HepG2 (cell line): ENCODE data around the gene MTHFD1. TPM values are rescaled to one million over a fixed set of nuclear protein-coding genes. Genes with fewer than 3 reads are reported as not detected.
A peak's percentile ranks its signal among the peaks of the same experiment; 100 is the strongest.

Experiments
- GFI1 ChIP-seq: sonication (generic); formaldehyde crosslinking; IDR thresholded peaks from 2 replicates; pipeline ENCODE4 v1.5.0; 2020; ENCODE audit warnings: missing genetic modification reagents, mild to moderate bottlenecking, borderline replicate concordance
- NR2F6 ChIP-seq, 2 experiments: IDR thresholded peaks; 2 replicates each; pipeline ENCODE4 v1.6.1; 2016; ENCODE audit warnings: antibody characterized with exemption in 1 of 2, mild to moderate bottlenecking in 1 of 2
- SRY ChIP-seq: sonication (generic); formaldehyde crosslinking; IDR thresholded peaks from 2 replicates; pipeline ENCODE4 v1.8.0; 2022; ENCODE audit warnings: mild to moderate bottlenecking, missing genetic modification reagents
- ZMYM4 ChIP-seq: sonication (generic); formaldehyde crosslinking; IDR thresholded peaks from 2 replicates; pipeline ENCODE4 v1.8.1; 2023; ENCODE audit warnings: mild to moderate bottlenecking, missing genetic modification reagents
- ZNF121 ChIP-seq: sonication (generic); formaldehyde crosslinking; IDR thresholded peaks from 2 replicates; pipeline ENCODE4 v1.5.0; 2020; ENCODE audit warnings: mild to moderate bottlenecking, missing genetic modification reagents
- ZNF263 ChIP-seq: sonication (generic); formaldehyde crosslinking; IDR thresholded peaks from 2 replicates; pipeline ENCODE4 v1.4.0; 2020; ENCODE audit warnings: missing genetic modification reagents
- polyA plus RNA-seq, 8 experiments: library from polyadenylated mRNA; depleted of rRNA in 3 of 8; stranded (reverse) in 7 of 8; unstranded in 1 of 8; fragments of >200 nt; fragmentation: Illumina TruSeq in 4 of 8; extraction: Trizol in 4 of 8; gene quantifications; 2 replicates each; pipeline versions ENCODE4 v1.2.1 to v1.2.3, GENCODE V29; 2011 to 2016; ENCODE audit warnings: low read depth in 4 of 8, missing spikeins in 1 of 8, mixed read lengths in 1 of 8; ENCODE audit not compliant: insufficient read depth in 1 of 8
- total RNA-seq, 5 experiments: library from RNA; depleted of rRNA; stranded (reverse); fragments of >200 nt; fragmentation: Illumina TruSeq; extraction: Trizol; gene quantifications; 2 replicates each; pipeline ENCODE4 v1.2.3, GENCODE V29; 2016; ENCODE audit warnings: low read depth in 1 of 5
- TF ChIP-seq, protein P1 (sequence below): sonication (generic); formaldehyde crosslinking; IDR thresholded peaks from 2 replicates; pipeline ENCODE4 v1.4.0; 2020; ENCODE audit warnings: mild to moderate bottlenecking, missing genetic modification reagents

The MTHFD1 gene
- total and polyA plus RNA-seq, 2 of the 13 experiments (the other 11 are each of a cell fraction or from before 2014, with no cell fraction given) = 31.0 to 106 TPM

DNA sequence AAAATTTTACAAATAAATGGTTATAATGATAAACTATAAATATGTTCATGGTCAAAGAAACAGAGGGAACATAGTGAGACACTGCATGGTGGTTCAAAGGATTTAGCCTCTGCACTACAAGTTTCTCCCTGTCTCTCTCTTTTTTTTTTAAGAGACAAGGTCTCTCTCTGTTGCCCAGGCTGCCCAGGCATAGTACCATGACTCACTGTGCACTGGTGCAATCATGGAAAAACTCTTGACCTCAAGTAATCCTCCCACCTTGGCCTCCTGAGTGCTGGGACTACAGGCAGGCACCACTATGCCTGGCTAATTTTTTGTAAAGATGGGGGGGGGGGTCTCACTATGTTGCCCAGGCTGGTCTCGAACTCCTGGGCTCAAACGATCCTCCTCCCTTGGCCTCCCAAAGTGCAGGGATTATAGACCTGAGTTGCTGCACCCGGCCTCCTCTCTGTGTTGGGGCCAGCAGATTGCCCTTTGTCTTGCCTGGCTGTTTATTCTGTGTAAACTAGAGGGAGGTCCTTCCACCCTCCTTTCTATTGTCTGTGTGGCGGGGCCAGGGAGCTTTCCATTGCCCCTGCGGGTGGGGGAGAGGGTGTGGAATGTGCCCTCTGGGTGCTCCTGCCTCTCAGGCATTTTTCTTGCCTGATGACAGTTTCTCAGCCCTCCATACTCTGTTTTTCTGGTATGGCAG is 22.1 kb downstream of the MTHFD1 start (continued):
- TF ChIP-seq, protein P1, sequence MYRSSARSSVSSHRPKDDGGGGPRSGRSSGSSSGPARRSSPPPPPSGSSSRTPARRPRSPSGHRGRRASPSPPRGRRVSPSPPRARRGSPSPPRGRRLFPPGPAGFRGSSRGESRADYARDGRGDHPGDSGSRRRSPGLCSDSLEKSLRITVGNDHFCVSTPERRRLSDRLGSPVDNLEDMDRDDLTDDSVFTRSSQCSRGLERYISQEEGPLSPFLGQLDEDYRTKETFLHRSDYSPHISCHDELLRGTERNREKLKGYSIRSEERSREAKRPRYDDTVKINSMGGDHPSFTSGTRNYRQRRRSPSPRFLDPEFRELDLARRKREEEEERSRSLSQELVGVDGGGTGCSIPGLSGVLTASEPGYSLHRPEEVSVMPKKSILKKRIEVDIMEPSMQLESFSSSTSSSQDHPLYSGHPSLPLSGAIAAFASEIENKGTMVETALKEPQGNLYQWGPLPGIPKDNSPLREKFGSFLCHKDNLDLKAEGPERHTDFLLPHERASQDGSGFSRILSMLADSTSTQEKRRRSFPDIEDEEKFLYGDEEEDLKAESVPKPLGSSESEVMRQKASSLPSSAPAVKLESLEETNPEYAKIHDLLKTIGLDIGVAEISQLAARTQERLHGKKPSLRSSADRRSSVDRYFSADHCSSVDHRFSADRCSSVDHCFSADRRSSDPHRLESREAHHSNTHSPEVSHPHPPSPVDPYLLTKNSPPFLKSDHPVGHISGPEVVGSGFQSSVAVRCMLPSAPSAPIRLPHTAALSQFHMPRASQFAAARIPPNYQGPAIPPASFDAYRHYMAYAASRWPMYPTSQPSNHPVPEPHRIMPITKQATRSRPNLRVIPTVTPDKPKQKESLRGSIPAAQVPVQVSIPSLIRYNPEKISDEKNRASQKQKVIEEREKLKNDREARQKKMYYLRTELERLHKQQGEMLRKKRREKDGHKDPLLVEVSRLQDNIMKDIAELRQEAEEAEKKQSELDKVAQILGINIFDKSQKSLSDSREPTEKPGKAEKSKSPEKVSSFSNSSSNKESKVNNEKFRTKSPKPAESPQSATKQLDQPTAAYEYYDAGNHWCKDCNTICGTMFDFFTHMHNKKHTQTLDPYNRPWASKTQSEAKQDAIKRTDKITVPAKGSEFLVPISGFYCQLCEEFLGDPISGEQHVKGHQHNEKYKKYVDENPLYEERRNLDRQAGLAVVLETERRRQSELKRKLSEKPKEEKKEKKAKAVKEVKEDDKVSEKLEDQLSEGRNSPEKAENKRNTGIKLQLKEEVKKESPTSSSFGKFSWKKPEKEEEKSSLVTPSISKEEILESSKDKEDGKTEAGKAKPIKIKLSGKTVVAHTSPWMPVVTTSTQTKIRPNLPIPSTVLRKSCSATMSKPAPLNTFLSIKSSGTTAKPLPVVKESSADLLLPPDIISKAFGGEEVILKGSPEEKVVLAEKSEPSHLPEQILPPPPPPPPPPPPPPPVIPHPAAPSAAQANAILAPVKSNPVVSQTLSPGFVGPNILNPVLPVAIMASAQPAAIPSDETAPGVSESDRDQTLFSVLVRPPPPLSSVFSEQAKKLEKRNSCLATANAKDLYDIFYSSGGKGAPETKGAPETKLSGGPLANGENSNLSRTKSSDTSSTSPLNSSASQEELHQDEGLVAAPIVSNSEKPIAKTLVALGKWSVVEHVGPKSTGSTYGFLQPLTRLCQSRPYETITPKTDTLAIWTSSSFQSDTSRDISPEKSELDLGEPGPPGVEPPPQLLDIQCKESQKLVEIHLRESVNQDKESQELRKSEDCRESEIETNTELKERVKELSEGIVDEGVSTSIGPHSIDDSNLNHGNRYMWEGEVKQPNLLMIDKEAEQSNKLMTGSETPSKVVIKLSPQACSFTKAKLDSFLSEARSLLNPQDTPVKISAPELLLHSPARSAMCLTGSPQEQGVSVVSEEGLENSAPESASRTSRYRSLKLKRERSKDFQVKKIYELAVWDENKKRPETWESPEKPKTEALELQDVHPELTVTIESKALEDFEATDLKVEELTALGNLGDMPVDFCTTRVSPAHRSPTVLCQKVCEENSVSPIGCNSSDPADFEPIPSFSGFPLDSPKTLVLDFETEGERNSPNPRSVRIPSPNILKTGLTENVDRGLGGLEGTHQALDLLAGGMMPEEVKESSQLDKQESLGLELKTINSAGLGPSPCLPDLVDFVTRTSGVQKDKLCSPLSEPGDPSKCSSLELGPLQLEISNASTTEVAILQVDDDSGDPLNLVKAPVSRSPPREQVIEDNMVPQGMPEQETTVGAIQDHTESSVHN = no peak
- peak; percentile 52; the same call in 1 of the 2 replicates for TF ChIP-seq ZNF121 (CRISPR knock-in tag)
- no peak for TF ChIP-seq ZNF263 (CRISPR knock-in tag)
- no peak for TF ChIP-seq ZMYM4 (CRISPR knock-in tag)
- TF ChIP-seq SRY = no peak
- 0 out of 2 replicates have a peak, but pooled peaks have one; percentile 13 for TF ChIP-seq NR2F6 (IDR thresholded peaks at IDR 0.05)
- no peak for TF ChIP-seq NR2F6 (CRISPR knock-in tag; IDR thresholded peaks at IDR 0.05)
- TF ChIP-seq GFI1 (CRISPR knock-in tag) = no peak
